GM18517 (cell line): ENCODE data around the gene LRRC49.

ENCODE experiments used
- ATAC-seq: cut with Tn5 transposase; IDR thresholded peaks from one replicate; pipeline ENCODE4 v1.9.1; 2021; ENCODE audit warnings: mild to moderate bottlenecking, moderate library complexity; ENCODE audit not compliant: unreplicated experiment

Gene LRRC49

GRCh38 chr15:71048913-71049675 is 156.5 kb downstream of the LRRC49 start:
- ATAC-seq = no peak

GRCh38 chr15:71049706-71050422 is 157.2 kb downstream of the LRRC49 start:
- ATAC-seq = no peak

GRCh38 chr15:71050461-71050860 is 157.8 kb downstream of the LRRC49 start:
- no peak for ATAC-seq

GRCh38 chr15:71051539-71051938 is 158.9 kb downstream of the LRRC49 start:
- ATAC-seq = no peak

GRCh38 chr15:71052356-71052755 is 159.7 kb downstream of the LRRC49 start:
- ATAC-seq = no peak

GRCh38 chr15:71054286-71054952 is 161.8 kb downstream of the LRRC49 start:
- no peak for ATAC-seq

GRCh38 chr15:71055461-71055860 is 162.8 kb downstream of the LRRC49 start:
- no peak for ATAC-seq

GRCh38 chr15:71056111-71056510 is 163.5 kb downstream of the LRRC49 start:
- no peak for ATAC-seq

- ATAC-seq = no peak
Observed at GRCh38 chr15:71057143-71057542, 164.5 kb downstream of the LRRC49 start.

- no peak for ATAC-seq
Observed at GRCh38 chr15:71057581-71057980, 165.0 kb downstream of the LRRC49 start.

GRCh38 chr15:71060983-71061382 is 168.4 kb downstream of the LRRC49 start:
- no peak for ATAC-seq

GRCh38 chr15:71066983-71067382 is 174.4 kb downstream of the LRRC49 start:
- ATAC-seq = no peak

- ATAC-seq = no peak
Observed at GRCh38 chr15:71069693-71070092, 177.1 kb downstream of the LRRC49 start.

- no peak for ATAC-seq
Observed at GRCh38 chr15:71071529-71071928, 178.9 kb downstream of the LRRC49 start.

- ATAC-seq = no peak
Observed at GRCh38 chr15:71072423-71072822, 179.8 kb downstream of the LRRC49 start.

GRCh38 chr15:71078506-71079207 is 186.0 kb downstream of the LRRC49 start:
- ATAC-seq = no peak

GRCh38 chr15:71079208-71080044 is 186.8 kb downstream of the LRRC49 start:
- ATAC-seq = no peak

GRCh38 chr15:71080166-71080565 is 187.5 kb downstream of the LRRC49 start:
- ATAC-seq = no peak

GRCh38 chr15:71080705-71081104 is 188.1 kb downstream of the LRRC49 start:
- ATAC-seq = no peak

GRCh38 chr15:71082803-71083202 is 190.2 kb downstream of the LRRC49 start:
- no peak for ATAC-seq
